Activated naive CD4-positive, alpha-beta T cell treated with anti-CD3 and anti-CD28 coated beads, Interleukin-2, amount 50 U/mL, for 72 hours (primary cell): ENCODE results near the gene KCNQ1OT1. TPM values are rescaled to one million over a fixed set of nuclear protein-coding genes. Genes with fewer than 3 reads are reported as not detected.

ENCODE experiments used
- ATAC-seq, 2 donors: fragments of 150-1000 bp; cut with Tn5 transposase; 2 replicates each; pipeline ENCODE4 v1.10.0; 2021; ENCODE audit warnings: mild to moderate bottlenecking in 2 of 2, moderate library complexity in 2 of 2
- DNase-seq, 2 donors: peaks; one replicate each; pipeline ENCODE4 v3.0.0; 2021 to 2022; ENCODE audit warnings: low spot score in 2 of 2
- H3K27ac Mint-ChIP-seq, 2 donors: one replicate each; pipeline ENCODE4 v1.8.0; 2022; ENCODE audit warnings: mild to moderate bottlenecking in 2 of 2, mixed read lengths in 2 of 2
- H3K36me3 Mint-ChIP-seq, 2 donors: one replicate each; pipeline ENCODE4 v1.8.0; 2022; ENCODE audit warnings: mixed read lengths in 2 of 2
- H3K9me3 Mint-ChIP-seq, 2 donors: one replicate each; pipeline ENCODE4 v1.8.0; 2022; ENCODE audit warnings: mixed read lengths in 2 of 2
- total RNA-seq, 2 donors: library from RNA; stranded (reverse); gene quantifications; one replicate each; pipeline ENCODE4 v1.2.3, GENCODE V29; 2022

KCNQ1OT1 gene
- total RNA-seq, 2 donors from 2014 or later = 0.30 to 0.49 TPM

DNA sequence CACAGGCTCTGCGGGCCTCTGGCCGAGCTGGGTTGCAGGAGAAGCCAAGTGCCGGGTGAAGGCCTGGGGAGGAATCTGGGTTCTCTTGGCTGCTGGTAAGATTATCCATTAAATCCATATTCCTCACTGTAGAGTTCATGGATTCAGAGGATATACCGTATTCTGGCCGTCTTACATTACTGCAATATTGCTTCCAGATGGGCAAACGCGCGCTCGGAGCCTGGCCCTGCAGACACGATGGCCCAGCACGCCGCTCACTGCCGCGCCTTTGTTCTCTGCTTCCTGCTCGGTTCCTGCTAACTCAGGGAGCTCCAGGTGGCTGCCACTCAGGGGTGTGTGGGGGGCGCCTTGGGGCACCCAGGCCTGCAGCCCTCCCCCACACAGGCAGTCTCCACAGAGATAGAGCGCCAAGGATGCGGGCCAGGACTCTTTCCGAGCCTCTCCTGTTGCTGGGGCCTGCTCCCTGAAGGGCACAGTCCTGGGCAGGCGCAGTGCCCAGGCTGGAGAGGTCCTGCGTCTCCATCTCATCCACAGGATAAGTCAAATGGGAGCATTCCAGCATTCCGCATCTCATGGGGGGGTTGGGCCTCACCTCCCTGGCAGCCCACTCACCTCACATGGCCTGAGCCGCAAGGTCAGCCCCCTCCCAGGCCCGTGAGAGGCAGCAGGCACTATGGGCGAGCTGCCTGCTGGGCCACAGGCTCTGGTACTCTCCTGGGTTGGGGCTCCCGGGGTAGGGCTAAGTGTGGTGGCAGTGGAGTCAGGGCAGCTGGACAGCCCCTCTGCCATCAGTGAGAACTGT lies 14.1 kb upstream of the KCNQ1OT1 start:
- no peak overlapping the region for H3K27ac Mint-ChIP-seq
- no peak for DNase-seq

DNA sequence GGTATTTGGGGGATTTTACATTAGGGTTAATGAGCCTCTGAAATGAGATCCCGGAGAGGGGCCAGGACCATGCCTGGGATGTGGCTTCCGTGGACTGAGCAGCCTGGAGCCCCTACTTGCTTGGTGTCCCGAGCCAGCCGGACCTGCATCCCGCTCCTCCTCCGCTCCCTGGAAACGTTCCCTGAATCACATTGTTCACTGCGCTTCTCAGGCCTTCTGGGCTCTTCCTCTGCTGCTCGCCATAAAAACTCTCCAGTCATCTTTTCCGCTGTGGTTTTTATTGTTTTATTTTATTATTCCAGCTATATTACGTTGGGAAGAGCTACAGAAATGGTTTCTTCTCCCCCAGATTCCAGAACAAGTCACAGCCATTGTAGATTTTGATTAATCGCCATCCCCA lies 13.3 kb upstream of the KCNQ1OT1 start:
- ATAC-seq = no peak
- no peaks in the 10 kb centered on the region for H3K36me3 Mint-ChIP-seq
- H3K9me3 Mint-ChIP-seq = peaks cover 0 to 5% of the 10 kb centered on the region in 2 donors
- no peak overlapping the region for H3K27ac Mint-ChIP-seq
- no peak for DNase-seq

More for the DNA sequence above, 14.1 kb upstream of the KCNQ1OT1 start:
- ATAC-seq = no peak
- Mint-ChIP-seq H3K36me3 (no peaks in the 10 kb centered on the region), H3K9me3 (peaks cover 0 to 5% of the 10 kb centered on the region in 2 donors)

DNA sequence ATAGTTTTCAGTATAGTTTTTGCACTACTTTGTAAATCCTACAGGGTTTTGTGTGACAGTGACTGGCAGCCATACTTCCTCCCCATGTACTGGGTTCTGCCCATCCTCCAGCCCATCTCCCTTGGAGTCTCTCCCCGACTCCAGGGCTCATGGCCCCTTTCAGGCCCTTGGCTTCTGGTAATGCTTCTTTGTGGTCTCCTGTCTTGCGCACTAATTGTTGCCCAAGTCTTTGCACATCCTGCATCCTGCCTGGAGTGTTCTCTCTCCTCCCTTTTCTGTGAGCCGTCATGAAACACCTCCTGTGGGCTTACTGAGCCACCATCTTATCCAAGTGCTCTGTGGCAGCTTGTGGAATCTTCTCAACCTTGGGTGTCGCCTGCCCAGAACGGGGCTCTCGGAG lies 11.4 kb upstream of the KCNQ1OT1 start:
- ATAC-seq = no peak
- H3K27ac Mint-ChIP-seq = no peak overlapping the region
- H3K9me3 Mint-ChIP-seq = peaks cover 0 to 5% of the 10 kb centered on the region in 2 donors
- no peak for DNase-seq
- no peaks in the 10 kb centered on the region for H3K36me3 Mint-ChIP-seq

DNA sequence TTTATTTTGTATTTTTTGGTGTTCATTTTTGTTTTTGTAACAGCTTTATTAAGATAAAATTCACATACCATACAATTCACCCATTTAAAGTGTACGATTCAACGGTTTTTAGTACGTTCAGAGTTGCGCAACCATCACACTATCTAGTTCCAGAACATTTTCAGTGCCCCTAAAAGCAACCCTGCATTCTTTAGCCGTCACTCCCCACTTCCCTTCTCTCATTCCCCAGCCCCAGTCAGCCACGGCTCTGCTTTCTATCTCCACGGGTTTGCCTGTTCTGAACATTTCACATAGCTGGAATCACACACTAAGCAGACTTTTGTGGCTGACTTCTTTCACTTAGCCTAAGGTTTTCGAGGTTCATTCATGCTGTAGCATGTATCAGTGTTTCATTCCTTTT lies 9.6 kb upstream of the KCNQ1OT1 start:
- Mint-ChIP-seq H3K9me3 (peaks cover 0 to 5% of the 10 kb centered on the region in 2 donors), H3K36me3 (peaks cover 0 to 5% of the 10 kb centered on the region in 2 donors), H3K27ac (no peak overlapping the region)
- no peak for DNase-seq
- no peak for ATAC-seq

DNA sequence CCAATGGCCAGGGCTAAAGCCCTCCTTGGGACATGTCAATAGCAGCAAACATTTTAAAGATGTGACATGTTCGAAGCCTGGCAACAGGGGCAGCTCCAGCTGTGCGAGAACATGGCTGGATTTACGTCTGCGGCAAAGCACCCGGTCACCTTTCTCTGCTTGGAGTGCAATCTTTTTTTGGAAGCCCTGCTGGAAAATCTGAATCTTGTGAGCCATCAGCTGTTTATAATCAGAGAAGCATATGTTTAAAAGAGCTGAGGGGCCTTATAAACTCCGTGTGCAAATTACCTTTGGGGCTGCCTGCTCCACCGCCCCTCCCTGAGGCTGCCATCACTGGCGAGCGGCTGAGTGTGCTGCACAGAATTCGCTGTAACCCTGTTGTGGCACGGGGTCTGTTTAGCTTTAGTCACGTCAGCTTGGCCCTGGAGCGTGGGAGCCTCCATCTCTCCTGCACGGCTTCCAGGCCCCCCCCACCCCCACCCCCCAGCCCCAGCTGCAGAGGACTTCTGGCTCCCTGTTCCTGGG lies 9.0 kb upstream of the KCNQ1OT1 start:
- peaks cover 0 to 5% of the 10 kb centered on the region in 2 donors for H3K9me3 Mint-ChIP-seq
- DNase-seq = no peak
- ATAC-seq = no peak
- H3K36me3 Mint-ChIP-seq = peaks cover 0 to 5% of the 10 kb centered on the region in 2 donors
- H3K27ac Mint-ChIP-seq = no peak overlapping the region

- Mint-ChIP-seq H3K36me3 (peaks cover 0 to 5% of the 10 kb centered on the region in 2 donors), H3K27ac (no peak overlapping the region), H3K9me3 (peaks cover 0 to 5% of the 10 kb centered on the region in 2 donors)
- DNase-seq = no peak
- no peak for ATAC-seq
Measured at GRCh38 chr11:2708151-2708581, 8.4 kb upstream of the KCNQ1OT1 start.

DNA sequence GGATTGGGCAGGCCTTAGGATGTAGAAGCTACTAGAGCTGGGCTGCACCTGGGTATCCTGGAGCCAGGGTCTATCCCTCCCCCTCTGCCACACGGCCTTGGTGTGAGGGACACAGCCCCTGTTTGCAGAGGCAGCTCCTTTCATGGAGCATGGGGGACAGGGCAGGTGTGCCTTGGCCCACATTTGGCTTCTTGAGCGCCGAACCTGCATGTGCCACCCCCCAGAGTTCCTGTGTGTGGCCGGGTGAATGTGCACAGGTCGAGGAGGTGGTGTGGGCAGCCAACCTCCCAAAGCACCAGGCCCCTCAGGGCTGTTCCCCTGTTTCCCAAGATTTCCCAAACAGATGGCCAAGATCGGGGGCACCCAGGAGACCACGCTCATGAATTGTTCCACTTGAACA lies 7.9 kb upstream of the KCNQ1OT1 start:
- Mint-ChIP-seq H3K9me3 (peaks cover 0 to 5% of the 10 kb centered on the region in 2 donors), H3K27ac (no peak overlapping the region), H3K36me3 (peaks cover 0 to 5% of the 10 kb centered on the region in 2 donors)
- ATAC-seq = no peak
- DNase-seq = no peak

DNA sequence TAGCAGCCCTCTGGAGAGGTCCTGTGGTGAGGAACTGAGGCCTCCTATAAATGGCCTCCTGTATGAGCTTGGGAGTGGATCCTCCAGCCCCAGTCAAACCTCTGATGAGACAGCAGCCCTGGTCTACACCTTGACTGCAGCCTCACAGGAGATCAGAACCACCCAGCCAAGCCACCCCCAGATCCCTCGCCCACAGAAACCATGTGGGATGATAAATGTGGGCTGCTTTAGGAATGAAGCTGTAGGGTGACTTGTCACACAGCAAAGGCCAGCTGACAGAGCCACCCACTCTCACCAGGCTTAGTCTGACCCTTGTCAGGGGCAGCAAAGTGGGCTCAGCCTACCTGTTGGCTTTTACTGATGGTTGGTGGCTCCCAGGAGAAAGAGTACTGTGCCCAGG lies 6.5 kb upstream of the KCNQ1OT1 start:
- ATAC-seq (no peak), DNase-seq (no peak)
- Mint-ChIP-seq H3K27ac (no peak overlapping the region), H3K36me3 (peaks cover 0 to 5% of the 10 kb centered on the region in 2 donors), H3K9me3 (peaks cover 0 to 5% of the 10 kb centered on the region in 2 donors)

- DNase-seq (no peak), ATAC-seq (no peak)
- Mint-ChIP-seq H3K9me3 (peaks cover 0 to 5% of the 10 kb centered on the region in 2 donors), H3K36me3 (peaks cover 0 to 5% of the 10 kb centered on the region in 2 donors), H3K27ac (no peak overlapping the region)
Measured at GRCh38 chr11:2704896-2705606, 5.3 kb upstream of the KCNQ1OT1 start.

GRCh38 chr11:2704356-2704755 lies 4.6 kb upstream of the KCNQ1OT1 start:
- no peak overlapping the region for H3K27ac Mint-ChIP-seq
- H3K9me3 Mint-ChIP-seq = peaks cover 0 to under 1% of the 10 kb centered on the region in 2 donors
- H3K36me3 Mint-ChIP-seq = peaks cover 0 to 5% of the 10 kb centered on the region in 2 donors
- DNase-seq (no peak), ATAC-seq (no peak)

GRCh38 chr11:2703363-2704141 lies 3.8 kb upstream of the KCNQ1OT1 start:
- Mint-ChIP-seq H3K9me3 (no peaks in the 10 kb centered on the region), H3K36me3 (peaks cover 7 to 12% of the 10 kb centered on the region in 2 donors), H3K27ac (no peak overlapping the region)
- ATAC-seq (no peak), DNase-seq (no peak)

- Mint-ChIP-seq H3K36me3 (peaks cover 12 to 16% of the 10 kb centered on the region in 2 donors), H3K27ac (peak overlapping the region in 1 of 2 donors; percentile 83), H3K9me3 (no peaks in the 10 kb centered on the region)
- DNase-seq = no peak
- ATAC-seq = no peak
Measured at GRCh38 chr11:2702771-2703362, 3.1 kb upstream of the KCNQ1OT1 start.

DNA sequence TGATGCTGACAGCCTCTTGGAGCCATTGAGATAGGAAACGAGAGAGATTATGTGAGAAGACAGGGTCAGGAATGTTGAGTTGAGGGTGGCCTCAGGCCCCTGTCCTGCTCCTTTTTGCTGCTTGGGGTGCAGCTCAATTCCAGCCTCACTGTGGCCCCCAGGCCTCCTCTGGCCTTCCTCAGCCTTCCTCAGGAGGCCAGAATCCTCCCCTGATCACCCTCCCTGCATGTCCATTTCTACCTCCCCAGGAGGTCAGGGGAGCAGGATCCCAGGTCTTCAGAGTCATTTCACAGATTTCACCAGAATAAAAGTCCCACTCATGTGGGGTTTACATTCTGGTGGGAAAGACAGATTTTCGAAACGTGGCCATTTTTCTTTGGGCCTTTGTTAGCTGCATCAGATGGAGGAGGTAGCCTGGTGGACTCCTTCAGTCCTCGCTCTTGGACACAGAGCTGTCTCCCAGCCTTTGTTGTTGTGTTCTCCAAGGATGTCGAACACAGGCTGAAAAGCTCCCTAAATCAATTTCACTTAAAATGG lies 2.2 kb upstream of the KCNQ1OT1 start:
- ATAC-seq (no peak), DNase-seq (no peak)
- Mint-ChIP-seq H3K27ac (no peak overlapping the region), H3K36me3 (peaks cover 12 to 16% of the 10 kb centered on the region in 2 donors), H3K9me3 (no peaks in the 10 kb centered on the region)

DNA sequence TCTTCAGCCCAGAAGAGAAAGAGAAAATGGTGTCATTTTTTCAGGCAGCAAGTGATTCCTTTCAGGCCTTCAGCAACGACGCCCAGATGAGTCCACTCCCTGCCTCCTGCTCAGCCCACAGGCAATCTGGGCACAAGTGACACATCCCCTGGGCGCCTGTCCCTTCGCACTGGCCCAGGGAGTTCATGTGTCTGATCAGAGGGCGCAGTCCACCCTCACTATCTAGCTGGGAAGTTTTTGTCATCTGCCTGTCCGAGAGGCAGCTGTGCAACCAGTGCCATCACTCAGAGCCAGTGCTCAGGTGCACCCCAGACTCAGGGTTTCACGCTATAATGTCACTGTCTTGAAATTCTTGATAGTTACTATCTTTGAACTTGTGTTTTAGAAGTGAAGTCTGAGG lies 1.4 kb upstream of the KCNQ1OT1 start:
- DNase-seq (peak in 1 of 2 donors; percentile 49), ATAC-seq (no peak)
- Mint-ChIP-seq H3K9me3 (no peaks in the 10 kb centered on the region), H3K27ac (peak overlapping the region in 1 of 2 donors; percentile 66), H3K36me3 (peaks cover 12 to 16% of the 10 kb centered on the region in 2 donors)

- peak; percentile 36 to 53 for DNase-seq
- Mint-ChIP-seq H3K9me3 (no peaks in the 10 kb centered on the region), H3K27ac (peak overlapping the region in 1 of 2 donors; percentile 66), H3K36me3 (peaks cover 12% of the 10 kb centered on the region in 2 donors)
- ATAC-seq = peak; percentile 18 to 23
Measured at GRCh38 chr11:2700415-2701211, 819 bp upstream of the KCNQ1OT1 start.
